Measurements from ENCODE around the gene KREMEN2.

KREMEN2 gene

DNA sequence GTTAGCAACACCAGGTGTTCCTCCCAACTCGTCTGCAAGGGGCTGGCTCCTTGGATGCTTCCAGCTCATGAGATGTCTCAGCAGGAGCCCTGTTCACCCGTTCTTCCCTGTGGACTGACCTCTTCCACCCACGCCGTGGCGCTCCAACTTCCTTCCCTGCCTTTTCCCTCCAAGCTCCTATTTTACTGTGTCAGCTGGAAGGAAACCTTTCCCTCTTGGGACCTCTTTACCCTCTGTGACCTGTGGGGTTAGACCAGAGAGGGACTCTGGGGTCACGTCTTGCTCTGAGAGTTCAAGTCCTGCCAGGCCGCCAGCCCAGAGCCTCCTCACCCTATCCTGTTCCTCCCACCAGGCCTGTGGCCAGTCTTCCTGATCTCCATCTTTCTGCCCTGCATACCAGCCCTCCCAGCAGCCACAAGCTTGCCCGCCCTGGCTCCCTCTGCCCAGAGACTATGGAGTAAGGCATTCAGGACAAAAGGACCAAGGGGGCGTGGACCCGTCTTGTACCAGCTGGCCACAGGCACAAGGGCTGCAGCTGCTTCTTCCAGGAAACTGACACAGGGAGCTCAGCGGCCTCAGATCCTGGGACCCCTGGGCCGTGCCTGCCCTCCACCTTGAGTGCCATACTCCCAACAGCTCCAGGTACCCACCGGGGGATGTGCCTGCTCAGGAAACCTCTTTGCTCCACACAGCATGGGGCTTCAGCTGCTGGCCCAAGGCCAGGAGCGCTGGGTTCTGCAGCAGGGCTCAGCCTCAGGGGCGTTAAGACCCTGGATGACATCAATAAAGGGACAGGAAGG, 8.1 kb downstream of the KREMEN2 start:
- peaks cover 12% of the 10 kb centered on the region for H3K4me1 ChIP-seq (ENCODE audit: low read depth, poor library complexity, severe bottlenecking)
- H4K20me1 ChIP-seq (ENCODE audit: insufficient read depth): no peaks in the 10 kb centered on the region
- H3K4me3 ChIP-seq (IDR thresholded peaks at IDR 0.05; ENCODE audit: insufficient read depth, low read depth, low read length): no peak overlapping the region

DNA sequence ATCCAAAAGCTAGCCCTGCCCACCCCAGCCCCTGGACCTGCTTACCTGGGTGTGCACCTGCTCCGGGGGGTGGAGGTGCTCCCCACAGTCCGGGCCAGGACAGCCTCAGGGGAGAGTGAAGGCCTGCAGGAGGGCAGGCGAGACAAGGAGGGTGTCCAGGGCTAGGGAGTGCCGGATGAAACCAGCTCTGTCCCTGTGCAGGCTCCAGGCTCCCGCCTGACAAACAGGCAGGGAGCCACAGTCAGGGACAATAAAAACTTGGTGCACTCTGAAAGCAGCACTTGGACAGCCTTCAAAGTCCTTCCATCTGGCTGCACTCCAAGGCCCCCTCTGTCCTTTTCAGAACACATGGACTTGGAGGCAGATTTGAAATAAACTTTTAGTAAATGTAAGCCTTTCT, 9.0 kb downstream of the KREMEN2 start:
- no peak overlapping the region for H3K9ac ChIP-seq
- no peak overlapping the region for H3K4me2 ChIP-seq
- H2AFZ ChIP-seq (ENCODE audit: low read depth): no peak overlapping the region
- peaks cover 11% of the 10 kb centered on the region for H3K4me1 ChIP-seq (ENCODE audit: low read depth, poor library complexity, severe bottlenecking)
- H3K27ac ChIP-seq: no peak overlapping the region
- H4K20me1 ChIP-seq (ENCODE audit: insufficient read depth): no peaks in the 10 kb centered on the region
- H3K79me2 ChIP-seq (ENCODE audit: insufficient read depth, low read depth): peaks cover 34% of the 10 kb centered on the region; the same call in 1 of the 2 replicates
- H3K36me3 ChIP-seq (ENCODE audit: insufficient read depth): no peaks in the 10 kb centered on the region
- TF ChIP-seq, protein P1, sequence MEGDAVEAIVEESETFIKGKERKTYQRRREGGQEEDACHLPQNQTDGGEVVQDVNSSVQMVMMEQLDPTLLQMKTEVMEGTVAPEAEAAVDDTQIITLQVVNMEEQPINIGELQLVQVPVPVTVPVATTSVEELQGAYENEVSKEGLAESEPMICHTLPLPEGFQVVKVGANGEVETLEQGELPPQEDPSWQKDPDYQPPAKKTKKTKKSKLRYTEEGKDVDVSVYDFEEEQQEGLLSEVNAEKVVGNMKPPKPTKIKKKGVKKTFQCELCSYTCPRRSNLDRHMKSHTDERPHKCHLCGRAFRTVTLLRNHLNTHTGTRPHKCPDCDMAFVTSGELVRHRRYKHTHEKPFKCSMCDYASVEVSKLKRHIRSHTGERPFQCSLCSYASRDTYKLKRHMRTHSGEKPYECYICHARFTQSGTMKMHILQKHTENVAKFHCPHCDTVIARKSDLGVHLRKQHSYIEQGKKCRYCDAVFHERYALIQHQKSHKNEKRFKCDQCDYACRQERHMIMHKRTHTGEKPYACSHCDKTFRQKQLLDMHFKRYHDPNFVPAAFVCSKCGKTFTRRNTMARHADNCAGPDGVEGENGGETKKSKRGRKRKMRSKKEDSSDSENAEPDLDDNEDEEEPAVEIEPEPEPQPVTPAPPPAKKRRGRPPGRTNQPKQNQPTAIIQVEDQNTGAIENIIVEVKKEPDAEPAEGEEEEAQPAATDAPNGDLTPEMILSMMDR (conservative IDR thresholded peaks at IDR 0.05; ENCODE audit: low read depth, low read length): no peak
- no peaks in the 10 kb centered on the region for H3K27me3 ChIP-seq (ENCODE audit: insufficient read depth, low read depth)
- no peak overlapping the region for H3K4me3 ChIP-seq (IDR thresholded peaks at IDR 0.05; ENCODE audit: insufficient read depth, low read depth, low read length)

More for the DNA sequence above, 8.1 kb downstream of the KREMEN2 start:
- Histone ChIP-seq H3K27ac (no peak overlapping the region; the same call in 1 of the 2 replicates), H3K36me3 (ENCODE audit: insufficient read depth) (no peaks in the 10 kb centered on the region), H3K27me3 (ENCODE audit: insufficient read depth, low read depth) (no peaks in the 10 kb centered on the region), H3K79me2 (ENCODE audit: insufficient read depth, low read depth) (peaks cover 27% of the 10 kb centered on the region; the same call in 1 of the 2 replicates), H3K9ac (no peak overlapping the region), H3K4me2 (no peak overlapping the region), H2AFZ (ENCODE audit: low read depth) (no peak overlapping the region)
- TF ChIP-seq, protein P1 (conservative IDR thresholded peaks at IDR 0.05; ENCODE audit: low read depth, low read length): no peak

DNA sequence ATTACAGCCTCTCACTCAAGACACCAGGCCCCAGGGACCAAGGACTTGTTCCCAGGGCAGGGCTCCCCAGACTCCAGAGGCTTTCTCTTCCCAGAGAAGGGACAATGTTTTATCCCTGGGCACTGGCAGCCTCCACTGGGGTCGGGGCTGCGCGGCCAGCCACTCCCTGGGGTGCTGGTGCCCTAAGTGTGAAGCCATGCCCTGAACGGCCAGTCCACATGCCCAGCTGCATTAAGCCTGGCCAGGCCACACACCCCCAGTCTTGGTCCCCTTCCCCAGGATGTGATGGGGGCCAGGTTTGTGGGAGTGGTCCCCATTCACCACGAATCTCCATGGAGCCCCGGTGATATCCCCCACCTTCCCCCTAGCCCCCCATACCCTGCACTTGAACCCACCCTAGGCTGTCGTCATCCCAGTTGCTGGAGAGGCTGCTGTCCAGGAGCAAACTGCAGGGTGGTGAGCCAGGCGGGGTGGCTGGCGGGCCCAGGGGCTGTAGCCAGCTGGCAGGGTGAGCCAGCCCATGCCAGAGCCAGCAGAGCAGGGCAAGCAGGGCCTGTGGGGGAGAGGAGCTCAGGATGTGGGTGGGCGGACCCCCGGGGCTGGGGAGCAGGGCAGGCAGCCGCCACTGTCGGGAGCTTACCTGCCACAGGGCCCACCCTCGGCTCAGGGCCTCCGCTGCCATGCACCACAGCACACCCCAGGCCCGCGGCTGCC, 9.7 kb downstream of the KREMEN2 start:
- Histone ChIP-seq H4K20me1 (ENCODE audit: insufficient read depth) (no peaks in the 10 kb centered on the region), H2AFZ (ENCODE audit: low read depth) (no peak overlapping the region), H3K36me3 (ENCODE audit: insufficient read depth) (no peaks in the 10 kb centered on the region), H3K27ac (no peak overlapping the region), H3K79me2 (ENCODE audit: insufficient read depth, low read depth) (peaks cover 41% of the 10 kb centered on the region; the same call in 1 of the 2 replicates), H3K4me3 (IDR thresholded peaks at IDR 0.05; ENCODE audit: insufficient read depth, low read depth, low read length) (no peak overlapping the region), H3K27me3 (ENCODE audit: insufficient read depth, low read depth) (no peaks in the 10 kb centered on the region), H3K4me1 (ENCODE audit: low read depth, poor library complexity, severe bottlenecking) (peaks cover 11% of the 10 kb centered on the region), H3K9ac (no peak overlapping the region), H3K4me2 (no peak overlapping the region)
- TF ChIP-seq, protein P1 (conservative IDR thresholded peaks at IDR 0.05; ENCODE audit: low read depth, low read length): no peak

DNA sequence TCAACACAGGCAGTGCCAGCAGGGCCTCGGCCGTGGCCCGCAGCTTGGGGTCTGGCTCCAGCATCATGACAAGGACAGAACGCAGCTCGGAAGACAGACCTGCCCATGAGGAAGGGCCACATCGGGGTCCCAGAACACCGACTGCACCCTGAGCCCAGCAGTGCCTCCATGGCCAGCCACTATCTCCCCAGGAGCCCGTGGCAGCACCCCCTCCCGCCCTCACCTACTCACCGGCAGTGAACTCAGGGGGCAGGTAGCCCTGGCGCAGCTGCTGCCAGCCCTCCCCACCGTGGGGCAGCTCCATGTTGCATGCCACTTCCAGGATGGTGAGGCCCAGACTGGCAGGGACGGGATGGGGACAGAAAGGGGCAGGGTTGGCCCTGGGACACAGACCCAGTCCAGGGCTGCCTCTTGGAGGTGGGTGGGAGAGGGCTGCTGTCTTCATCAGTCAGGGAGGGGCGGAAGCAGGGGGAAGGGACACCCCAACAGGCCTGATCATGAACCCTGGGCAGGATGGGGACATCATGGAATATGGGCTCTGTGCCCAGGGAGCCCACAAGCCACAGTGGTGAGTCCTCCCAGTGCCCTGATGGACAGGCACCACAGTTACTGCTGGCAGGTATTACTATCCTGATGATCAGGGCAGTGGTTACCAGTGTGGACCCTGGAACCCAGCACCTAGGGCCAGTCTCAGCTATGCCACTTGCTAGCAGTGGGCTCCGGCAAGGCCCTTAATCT, 10.4 kb downstream of the KREMEN2 start:
- no peaks in the 10 kb centered on the region for H4K20me1 ChIP-seq (ENCODE audit: insufficient read depth)
- H3K79me2 ChIP-seq (ENCODE audit: insufficient read depth, low read depth): peaks cover 48% of the 10 kb centered on the region; the same call in 1 of the 2 replicates
- H3K4me1 ChIP-seq (ENCODE audit: low read depth, poor library complexity, severe bottlenecking): peaks cover 17% of the 10 kb centered on the region

More for the DNA sequence above, 10.4 kb downstream of the KREMEN2 start:
- Histone ChIP-seq H3K9ac (no peak overlapping the region), H3K27me3 (ENCODE audit: insufficient read depth, low read depth) (no peaks in the 10 kb centered on the region), H3K4me2 (no peak overlapping the region), H3K36me3 (ENCODE audit: insufficient read depth) (no peaks in the 10 kb centered on the region), H3K4me3 (IDR thresholded peaks at IDR 0.05; ENCODE audit: insufficient read depth, low read depth, low read length) (no peak overlapping the region), H2AFZ (ENCODE audit: low read depth) (no peak overlapping the region), H3K27ac (no peak overlapping the region)
- TF ChIP-seq, protein P1 (conservative IDR thresholded peaks at IDR 0.05; ENCODE audit: low read depth, low read length): no peak
